HepG2 (cell line): Measurements from ENCODE around the gene PDCD10. TPM values are rescaled to one million over a fixed set of nuclear protein-coding genes. Genes with fewer than 3 reads are reported as not detected.

Experiments
- ATAC-seq: fragments of 200-7000 bp; cut with Tn5 transposase; 3 replicates; pipeline ENCODE4 v1.9.1; 2020; ENCODE audit warnings: mild to moderate bottlenecking, moderate library complexity
- BruUV-seq: library from RNA; stranded (reverse); fragments of 400-500 nt; replicated peaks from 2 replicates; lab custom pipeline; 2021; lab: Mats Ljungman, UMichigan
- CTCF ChIA-PET: fragments of 300-600 bp; formaldehyde crosslinking; extraction: SDS; loops from one replicate; lab custom pipeline; 2021; ENCODE audit warnings: low total read pairs, inconsistent platforms, low intra/inter-chr PET ratio; lab: Yijun Ruan, JAX
- POLR2A ChIA-PET: fragments of 350-600 bp; sonication (Branson Sonifier 250); formaldehyde crosslinking; loops from one replicate; lab custom pipeline; 2020; ENCODE audit warnings: antibody characterized with exemption, inconsistent platforms; lab: Yijun Ruan, JAX
- DNase-seq: peaks from one replicate; pipeline ENCODE4 v3.0.0-alpha.2; 2015; ENCODE audit warnings: low spot score
- FAIRE-seq: peaks from 3 replicates; lab custom pipeline; 2011; peaks lifted over from hg19 to GRCh38; lab: Jason Lieb, UNC
- H2AFZ ChIP-seq: one replicate; pipeline ENCODE4 v1.6.1; 2011; ENCODE audit warnings: low read length, inconsistent platforms
- H3K27ac ChIP-seq: fragments of 300-600 bp; 3 replicates; pipeline ENCODE4 v1.8.0; 2011; ENCODE audit warnings: mixed run types, mild to moderate bottlenecking, mixed read lengths, low read length, inconsistent platforms; ENCODE audit not compliant: insufficient read depth; ENCODE audit errors: extremely low read length
- H3K27me3 ChIP-seq, 2 experiments: fragments of 200-600 bp in 1 of 2; 2 replicates in 1 of 2; 3 replicates in 1 of 2; pipeline versions ENCODE4 v1.6.0 to v1.8.0; 2011; ENCODE audit warnings: low read length in 2 of 2, mild to moderate bottlenecking in 2 of 2, moderate library complexity in 2 of 2, inconsistent platforms in 1 of 2; ENCODE audit not compliant: insufficient read depth in 2 of 2, control insufficient read depth in 1 of 2
- H3K36me3 ChIP-seq, 2 experiments: fragments of 200-600 bp in 1 of 2; replicated peaks in 1 of 2; 2 replicates in 1 of 2; 3 replicates in 1 of 2; pipeline versions ENCODE4 v1.5.1 to v1.8.0; 2011; ENCODE audit warnings: low read length in 2 of 2, inconsistent platforms in 1 of 2; ENCODE audit not compliant: insufficient read depth in 2 of 2, control insufficient read depth in 1 of 2
- H3K4me1 ChIP-seq: 2 replicates; pipeline ENCODE4 v1.5.1; 2012; ENCODE audit warnings: low read length, inconsistent platforms; ENCODE audit not compliant: insufficient read depth
- H3K4me2 ChIP-seq: 2 replicates; pipeline ENCODE4 v1.6.0; 2011; ENCODE audit warnings: low read depth, low read length, inconsistent platforms
- H3K4me3 ChIP-seq, 3 experiments: fragments of 200-600 bp in 1 of 3; sonication (generic), shearing (Covaris generic) in 1 of 3; replicated peaks in 1 of 3; 2 replicates each; pipeline ENCODE4 v1.5.1; 2011 to 2016; ENCODE audit warnings: low read length in 3 of 3, inconsistent platforms in 2 of 3, low read depth in 2 of 3, mild to moderate bottlenecking in 2 of 3, control low read depth in 1 of 3, mixed read lengths in 1 of 3; ENCODE audit not compliant: insufficient read depth in 1 of 3
- H3K79me2 ChIP-seq: one replicate; pipeline ENCODE4 v1.6.1; 2011; ENCODE audit warnings: low read length, inconsistent platforms; ENCODE audit not compliant: insufficient read depth
- H3K9ac ChIP-seq: 2 replicates; pipeline ENCODE4 v1.6.0; 2011; ENCODE audit warnings: mild to moderate bottlenecking, low read depth, low read length, inconsistent platforms; ENCODE audit not compliant: insufficient read depth
- H3K9me3 ChIP-seq: 2 replicates; pipeline ENCODE4 v1.5.1; 2012; ENCODE audit warnings: mild to moderate bottlenecking, low read length
- H4K20me1 ChIP-seq: 2 replicates; pipeline ENCODE4 v1.6.0; 2011; ENCODE audit warnings: inconsistent platforms, mild to moderate bottlenecking, low read length, moderate library complexity; ENCODE audit not compliant: insufficient read depth
- CEBPB ChIP-seq: IDR thresholded peaks from 2 replicates; pipeline ENCODE4 v1.6.1; 2011; ENCODE audit warnings: low read depth, low read length, improper control_type of control experiment, borderline replicate concordance
- DNMT3B ChIP-seq: conservative IDR thresholded peaks from 2 replicates; pipeline ENCODE4 v1.6.1; 2016; ENCODE audit warnings: missing biosample characterization, control low read depth
- ERF ChIP-seq: IDR thresholded peaks from 2 replicates; pipeline ENCODE4 v1.6.1; 2018; ENCODE audit warnings: missing biosample characterization, missing genetic modification reagents
- HDAC2 ChIP-seq: sonication (generic); formaldehyde crosslinking; IDR thresholded peaks from 2 replicates; pipeline ENCODE4 v1.4.0; 2020; ENCODE audit warnings: missing genetic modification reagents
- POGZ ChIP-seq: sonication (generic); formaldehyde crosslinking; IDR thresholded peaks from 2 replicates; pipeline ENCODE4 v1.4.0; 2020; ENCODE audit warnings: mild to moderate bottlenecking, missing genetic modification reagents
- SNAPC2 ChIP-seq: sonication (generic); formaldehyde crosslinking; IDR thresholded peaks from 2 replicates; pipeline ENCODE4 v1.8.1; 2022; ENCODE audit warnings: mild to moderate bottlenecking, missing genetic modification reagents
- SSRP1 ChIP-seq: IDR thresholded peaks from 2 replicates; pipeline ENCODE4 v1.6.1; 2016; ENCODE audit warnings: control low read depth
- TRIM24 ChIP-seq: sonication (generic); formaldehyde crosslinking; IDR thresholded peaks from 2 replicates; pipeline ENCODE4 v1.8.0; 2022; ENCODE audit warnings: mild to moderate bottlenecking, missing genetic modification reagents
- YY1 ChIP-seq: IDR thresholded peaks from 2 replicates; pipeline ENCODE4 v1.6.1; 2011; ENCODE audit warnings: low read length, low read depth, moderate library complexity, mild to moderate bottlenecking; ENCODE audit not compliant: insufficient read depth, insufficient replicate concordance
- ZNF235 ChIP-seq: sonication (generic); formaldehyde crosslinking; IDR thresholded peaks from 2 replicates; pipeline ENCODE4 v1.8.1; 2023; ENCODE audit warnings: mild to moderate bottlenecking, missing genetic modification reagents, borderline replicate concordance
- ZNF260 ChIP-seq: sonication (generic); formaldehyde crosslinking; IDR thresholded peaks from 2 replicates; pipeline ENCODE4 v1.4.0; 2020; ENCODE audit warnings: missing genetic modification reagents, low read depth, mild to moderate bottlenecking, borderline replicate concordance
- ZNF557 ChIP-seq: sonication (generic); formaldehyde crosslinking; IDR thresholded peaks from 2 replicates; pipeline ENCODE4 v1.4.0; 2020; ENCODE audit warnings: missing genetic modification reagents
- ZNF605 ChIP-seq: sonication (generic); formaldehyde crosslinking; IDR thresholded peaks from 2 replicates; pipeline ENCODE4 v1.8.0; 2022; ENCODE audit warnings: mild to moderate bottlenecking, missing genetic modification reagents
- ZNF646 ChIP-seq: sonication (generic); formaldehyde crosslinking; IDR thresholded peaks from 2 replicates; pipeline ENCODE4 v1.9.0; 2021; ENCODE audit warnings: mild to moderate bottlenecking, missing genetic modification reagents
- WGBS: methylation state at CpG from one replicate; pipeline ENCODE4 v1.1.6; 2017; ENCODE audit warnings: low lambda C conversion rate; 5-methylcytosine and 5-hydroxymethylcytosine counted together
- in situ Hi-C: cut with HindIII; loops from 2 replicates; pipeline ENCODE4 v1.10.0; 2017; ENCODE audit warnings: low pct_unique_long_range_greater_than_20kb; ENCODE audit not compliant: extremely low pct_ligation_motif_present
- intact Hi-C: fragments of 100-400 bp; cut with micrococcal nuclease; formaldehyde crosslinking; loops from one replicate; pipeline ENCODE4 v1.10.0; 2022; ENCODE audit not compliant: unreplicated experiment
- polyA plus RNA-seq, 8 experiments: library from polyadenylated mRNA; depleted of rRNA in 3 of 8; stranded (reverse) in 7 of 8; unstranded in 1 of 8; fragments of >200 nt; fragmentation: Illumina TruSeq in 4 of 8; extraction: Trizol in 4 of 8; gene quantifications; 2 replicates each; pipeline versions ENCODE4 v1.2.1 to v1.2.3, GENCODE V29; 2011 to 2016; ENCODE audit warnings: low read depth in 4 of 8, missing spikeins in 1 of 8, mixed read lengths in 1 of 8; ENCODE audit not compliant: insufficient read depth in 1 of 8
- total RNA-seq, 5 experiments: library from RNA; depleted of rRNA; stranded (reverse); fragments of >200 nt; fragmentation: Illumina TruSeq; extraction: Trizol; gene quantifications; 2 replicates each; pipeline ENCODE4 v1.2.3, GENCODE V29; 2016; ENCODE audit warnings: low read depth in 1 of 5
- TF ChIP-seq, protein P1 (sequence below): sonication (generic); formaldehyde crosslinking; IDR thresholded peaks from 2 replicates; pipeline ENCODE4 v1.4.0; 2020; ENCODE audit warnings: mild to moderate bottlenecking, missing genetic modification reagents, borderline replicate concordance

The PDCD10 gene
- total and polyA plus RNA-seq, 2 of the 13 experiments (the other 11 are each of a cell fraction or from before 2014, with no cell fraction given), result 48.5 to 53.9 TPM

DNA sequence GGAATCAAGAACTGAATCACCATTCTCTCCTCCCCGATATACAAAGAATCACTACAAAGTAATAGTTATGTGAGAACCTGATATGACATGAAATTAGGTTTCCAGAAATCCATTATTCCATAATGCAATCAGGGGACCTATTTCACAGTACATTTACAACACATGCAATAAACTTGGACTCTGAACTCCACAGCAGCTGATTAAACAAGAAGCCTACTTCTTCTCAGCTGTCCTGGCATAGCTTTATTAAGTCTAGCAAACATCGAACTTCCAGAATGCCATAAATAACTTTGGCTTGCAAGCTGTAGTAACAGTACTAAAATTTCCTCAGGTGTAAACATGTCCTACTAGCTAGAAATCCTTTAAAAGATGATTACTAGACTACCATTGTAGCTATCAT, 17.8 kb downstream of the PDCD10 start:
- no peak overlapping the region for H2AFZ ChIP-seq
- peaks cover 2 to 19% of the 10 kb centered on the region in 2 experiments; a peak in 4 of 5 replicates for H3K36me3 ChIP-seq
- intact Hi-C loops, result no loop called here
- H4K20me1 ChIP-seq, result no peaks in the 10 kb centered on the region
- H3K27me3 ChIP-seq, result no peaks in the 10 kb centered on the region
- H3K4me2 ChIP-seq, result peak overlapping the region; percentile 45
- DNase-seq (peak; percentile 89), FAIRE-seq (no peak), ATAC-seq (peak; percentile 83)
- CTCF ChIA-PET, result no interaction called here
- no peaks in the 10 kb centered on the region for H3K9me3 ChIP-seq
- POLR2A ChIA-PET, result interaction anchor here (1.2 kb wide), 2 partner anchors 15 to 18 kb away, joined by 4 read pairs; partner anchors contain the start of gene SERPINI1
- no peak overlapping the region for H3K4me3 ChIP-seq
- 48% methylated on average over 2 of the region's 2 CpGs for WGBS
- H3K79me2 ChIP-seq, result peaks cover 59% of the 10 kb centered on the region
- H3K27ac ChIP-seq, result peak overlapping the region; percentile 18
- H3K9ac ChIP-seq, result no peak overlapping the region
- BruUV-seq, result no TSS peak
- peaks cover 14% of the 10 kb centered on the region for H3K4me1 ChIP-seq
- in situ Hi-C loops, result no loop called here
- TF ChIP-seq YY1 (no peak), ZNF605 (no peak), ZNF260 (CRISPR knock-in tag) (no peak), CEBPB (peak; percentile 80), ZNF235 (CRISPR knock-in tag) (no peak), ZNF557 (CRISPR knock-in tag) (no peak), TRIM24 (CRISPR knock-in tag) (no peak), SSRP1 (no peak), POGZ (CRISPR knock-in tag) (peak; percentile 40; the same call in 1 of the 2 replicates), SNAPC2 (no peak), HDAC2 (peak; percentile 55; the same call in 1 of the 2 replicates), DNMT3B (CRISPR knock-in tag) (no peak), ERF (peak; percentile 29; the same call in 1 of the 2 replicates), ZNF646 (CRISPR knock-in tag) (no peak)
- TF ChIP-seq, protein P1, sequence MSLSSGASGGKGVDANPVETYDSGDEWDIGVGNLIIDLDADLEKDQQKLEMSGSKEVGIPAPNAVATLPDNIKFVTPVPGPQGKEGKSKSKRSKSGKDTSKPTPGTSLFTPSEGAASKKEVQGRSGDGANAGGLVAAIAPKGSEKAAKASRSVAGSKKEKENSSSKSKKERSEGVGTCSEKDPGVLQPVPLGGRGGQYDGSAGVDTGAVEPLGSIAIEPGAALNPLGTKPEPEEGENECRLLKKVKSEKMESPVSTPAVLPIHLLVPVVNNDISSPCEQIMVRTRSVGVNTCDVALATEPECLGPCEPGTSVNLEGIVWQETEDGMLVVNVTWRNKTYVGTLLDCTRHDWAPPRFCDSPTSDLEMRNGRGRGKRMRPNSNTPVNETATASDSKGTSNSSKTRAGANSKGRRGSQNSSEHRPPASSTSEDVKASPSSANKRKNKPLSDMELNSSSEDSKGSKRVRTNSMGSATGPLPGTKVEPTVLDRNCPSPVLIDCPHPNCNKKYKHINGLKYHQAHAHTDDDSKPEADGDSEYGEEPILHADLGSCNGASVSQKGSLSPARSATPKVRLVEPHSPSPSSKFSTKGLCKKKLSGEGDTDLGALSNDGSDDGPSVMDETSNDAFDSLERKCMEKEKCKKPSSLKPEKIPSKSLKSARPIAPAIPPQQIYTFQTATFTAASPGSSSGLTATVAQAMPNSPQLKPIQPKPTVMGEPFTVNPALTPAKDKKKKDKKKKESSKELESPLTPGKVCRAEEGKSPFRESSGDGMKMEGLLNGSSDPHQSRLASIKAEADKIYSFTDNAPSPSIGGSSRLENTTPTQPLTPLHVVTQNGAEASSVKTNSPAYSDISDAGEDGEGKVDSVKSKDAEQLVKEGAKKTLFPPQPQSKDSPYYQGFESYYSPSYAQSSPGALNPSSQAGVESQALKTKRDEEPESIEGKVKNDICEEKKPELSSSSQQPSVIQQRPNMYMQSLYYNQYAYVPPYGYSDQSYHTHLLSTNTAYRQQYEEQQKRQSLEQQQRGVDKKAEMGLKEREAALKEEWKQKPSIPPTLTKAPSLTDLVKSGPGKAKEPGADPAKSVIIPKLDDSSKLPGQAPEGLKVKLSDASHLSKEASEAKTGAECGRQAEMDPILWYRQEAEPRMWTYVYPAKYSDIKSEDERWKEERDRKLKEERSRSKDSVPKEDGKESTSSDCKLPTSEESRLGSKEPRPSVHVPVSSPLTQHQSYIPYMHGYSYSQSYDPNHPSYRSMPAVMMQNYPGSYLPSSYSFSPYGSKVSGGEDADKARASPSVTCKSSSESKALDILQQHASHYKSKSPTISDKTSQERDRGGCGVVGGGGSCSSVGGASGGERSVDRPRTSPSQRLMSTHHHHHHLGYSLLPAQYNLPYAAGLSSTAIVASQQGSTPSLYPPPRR (CRISPR knock-in tag), result no peak
